ENCODE data around the gene NEIL1. TPM values are rescaled to one million over a fixed set of nuclear protein-coding genes. Genes with fewer than 3 reads are reported as not detected.
"Not testable (repeated sequence)": the region's sequence is repeated elsewhere in the genome, so short reads cannot be mapped to it uniquely, and the experiment has no call there.

The NEIL1 gene
- 8.2 TPM for total RNA-seq
- long read RNA-seq, partial matches to known transcripts, result 5 of 13 reads
- long read RNA-seq, other reads (novel, unspliced or antisense), result 7 of 13 reads

GRCh38 chr15:75346796-75347221 is at the start of gene NEIL1:
Gene NEIL1 (plus strand): TSS chr15:75347039. CDS start chr15:75348906, 1,867 bp downstream.
- Histone ChIP-seq H3K27ac (replicated peaks) (peak within 1 kb of the TSS; percentile 79), H3K9me3 (replicated peaks) (no peaks in the 10 kb centered on the region), H3K36me3 (no peaks in the 10 kb centered on the region), H3K4me3 (peak within 1 kb of the TSS; percentile 88), H3K27me3 (ENCODE audit: low read depth) (no peaks in the 10 kb centered on the region), H3K4me1 (peaks cover 32% of the 10 kb centered on the region)
- intact Hi-C loops (cut with micrococcal nuclease), result no loop called here
- DNase-seq, result no peak
- TF ChIP-seq CTCF (IDR thresholded peaks at IDR 0.05; ENCODE audit: borderline replicate concordance), result no peak

GRCh38 chr15:75298541-75299310 is 48.1 kb upstream of the NEIL1 start:
- H3K4me3 ChIP-seq; intact Hi-C loops (cut with micrococcal nuclease); H3K36me3 ChIP-seq; H3K4me1 ChIP-seq; DNase-seq; H3K27ac ChIP-seq (replicated peaks); H3K27me3 ChIP-seq (ENCODE audit: low read depth); H3K9me3 ChIP-seq (replicated peaks): not testable (repeated sequence)

GRCh38 chr15:75299311-75299688 is 47.5 kb upstream of the NEIL1 start:
- H3K9me3 ChIP-seq (replicated peaks); H3K27me3 ChIP-seq (ENCODE audit: low read depth); H3K4me3 ChIP-seq; H3K27ac ChIP-seq (replicated peaks); H3K4me1 ChIP-seq; H3K36me3 ChIP-seq; intact Hi-C loops (cut with micrococcal nuclease): not testable (repeated sequence)
- DNase-seq, result peak; percentile 56
- TF ChIP-seq CTCF (IDR thresholded peaks at IDR 0.05; ENCODE audit: borderline replicate concordance), result peak; percentile 67

GRCh38 chr15:75300026-75300425 is 46.8 kb upstream of the NEIL1 start:
- intact Hi-C loops (cut with micrococcal nuclease), result loop anchor here (10.0 kb wide), 1 partner anchor 65 kb away; no protein-coding TSS in a partner anchor
- not testable (repeated sequence) for H3K9me3 ChIP-seq (replicated peaks); DNase-seq; H3K36me3 ChIP-seq; H3K27ac ChIP-seq (replicated peaks); H3K4me1 ChIP-seq; H3K4me3 ChIP-seq
- H3K27me3 ChIP-seq (ENCODE audit: low read depth), result peaks cover 16% of the 10 kb centered on the region

GRCh38 chr15:75302318-75302717 is 44.5 kb upstream of the NEIL1 start:
- no peak for DNase-seq
- H3K27ac ChIP-seq (replicated peaks), result no peak overlapping the region
- peaks cover 38% of the 10 kb centered on the region for H3K27me3 ChIP-seq (ENCODE audit: low read depth)
- H3K4me1 ChIP-seq, result no peaks in the 10 kb centered on the region
- H3K9me3 ChIP-seq (replicated peaks), result no peaks in the 10 kb centered on the region
- no peak for TF ChIP-seq CTCF (IDR thresholded peaks at IDR 0.05; ENCODE audit: borderline replicate concordance)
- no peaks in the 10 kb centered on the region for H3K36me3 ChIP-seq
- H3K4me3 ChIP-seq, result no peak overlapping the region
- intact Hi-C loops (cut with micrococcal nuclease), result loop anchor here (10.0 kb wide), 1 partner anchor 68 kb away; no protein-coding TSS in a partner anchor

- H3K27ac ChIP-seq (replicated peaks); DNase-seq; H3K36me3 ChIP-seq; H3K4me3 ChIP-seq; H3K4me1 ChIP-seq; H3K9me3 ChIP-seq (replicated peaks): not testable (repeated sequence)
- intact Hi-C loops (cut with micrococcal nuclease), result loop anchor here (10.0 kb wide), 1 partner anchor 68 kb away; no protein-coding TSS in a partner anchor
- peaks cover 42% of the 10 kb centered on the region for H3K27me3 ChIP-seq (ENCODE audit: low read depth)
These were observed 44.1 kb upstream of the NEIL1 start for GRCh38 chr15:75302753-75303152.

DNA sequence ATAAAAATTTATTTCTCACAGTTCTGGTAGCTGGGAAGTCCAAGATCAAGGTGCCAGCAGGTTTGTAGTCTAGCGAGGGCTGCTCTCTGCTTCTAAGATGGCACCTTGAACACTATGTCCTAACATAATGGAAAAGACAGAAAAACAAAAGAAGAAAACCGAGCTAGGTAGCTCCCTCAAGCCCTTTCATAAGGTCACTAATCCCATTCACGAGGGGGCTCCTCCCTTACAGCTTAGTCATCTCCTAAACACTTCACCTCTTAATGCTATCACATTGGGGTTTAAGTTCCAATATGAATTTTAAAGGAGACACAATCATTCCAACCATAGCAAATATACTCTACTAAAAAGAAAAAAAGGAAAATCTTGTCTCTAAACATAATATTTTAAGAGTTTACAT is 40.7 kb upstream of the NEIL1 start:
- Histone ChIP-seq H3K4me3 (no peak overlapping the region), H3K9me3 (replicated peaks) (no peaks in the 10 kb centered on the region), H3K36me3 (no peaks in the 10 kb centered on the region), H3K4me1 (no peaks in the 10 kb centered on the region), H3K27me3 (ENCODE audit: low read depth) (peaks cover 70% of the 10 kb centered on the region), H3K27ac (replicated peaks) (no peak overlapping the region)
- no peak for DNase-seq
- intact Hi-C loops (cut with micrococcal nuclease), result loop anchor here (10.0 kb wide), 1 partner anchor 71 kb away; no protein-coding TSS in a partner anchor
- TF ChIP-seq CTCF (IDR thresholded peaks at IDR 0.05; ENCODE audit: borderline replicate concordance), result no peak

All from left ventricle myocardium inferior (tissue), 1 donor.